OCI-LY7 (cell line): ENCODE results near the gene TLCD5.

ENCODE experiments used
- CTCF ChIP-seq: fragments of 200-600 bp; sonication (generic); conservative IDR thresholded peaks from 2 replicates; pipeline ENCODE4 v1.5.1; 2014; ENCODE audit warnings: mild to moderate bottlenecking, antibody characterized with exemption, low read length, moderate library complexity, mixed read lengths
- EZH2phosphoT487 ChIP-seq: fragments of 200-600 bp; sonication (generic); IDR thresholded peaks from 2 replicates; pipeline ENCODE4 v1.6.1; 2018; ENCODE audit warnings: low read depth, borderline replicate concordance, mild to moderate bottlenecking, mixed run types, antibody characterized with exemption, low read length, moderate library complexity, mixed read lengths

- TF ChIP-seq CTCF (no peak), EZH2phosphoT487 (no peak)
These were observed 17.6 kb upstream of the TLCD5 start for GRCh38 chr11:120307476-120307875.
